Measurements from ENCODE around the gene BAX. TPM values are rescaled to one million over a fixed set of nuclear protein-coding genes. Genes with fewer than 3 reads are reported as not detected.

Gene BAX
- total and polyA plus RNA-seq, 2 of the 4 experiments (the other 2 are of a cell fraction), result 23.3 to 169 TPM

- Histone ChIP-seq H3K9ac (ENCODE audit: low read depth, low read length) (peak overlapping the region; percentile 70), H4K20me1 (ENCODE audit: insufficient read depth, low read length) (peaks cover 34% of the 10 kb centered on the region), H2BK15ac (ENCODE audit: low read depth, low read length) (peak overlapping the region; percentile 89; the same call in 2 of the 3 replicates), H3K14ac (replicated peaks; ENCODE audit: low read depth, low read length) (peak overlapping the region; percentile 98), H3K4me1 (ENCODE audit: control insufficient read depth, insufficient read depth, low read length) (peaks cover 20% of the 10 kb centered on the region), H2AFZ (replicated peaks; ENCODE audit: low read length, poor library complexity) (peak overlapping the region; percentile 82), H3K9me1 (ENCODE audit: insufficient read depth, low read length) (peaks cover 11% of the 10 kb centered on the region), H3K4ac (ENCODE audit: low read depth, low read length) (peak overlapping the region; percentile 99), H4K91ac (ENCODE audit: insufficient read depth, low read depth, low read length) (peak overlapping the region; percentile 98), H3K23ac (ENCODE audit: low read depth, low read length) (peak overlapping the region; percentile 99), H2BK120ac (ENCODE audit: low read depth, low read length) (peak overlapping the region; percentile 99), H2AK9ac (replicated peaks; ENCODE audit: low read depth, low read length, poor library complexity) (peak overlapping the region; percentile 91), H3K18ac (ENCODE audit: low read depth, low read length) (peak overlapping the region; percentile 96), H3K4me2 (ENCODE audit: low read depth, low read length) (peak overlapping the region; percentile 49), H3K9me3 (ENCODE audit: control insufficient read depth, insufficient read depth, low read length) (no peaks in the 10 kb centered on the region), H2BK20ac (ENCODE audit: low read depth, low read length) (peak overlapping the region; percentile 99), H3K4me3 (ENCODE audit: insufficient read depth, low read depth, low read length) (0 out of 2 replicates have a peak overlapping the region, but pooled peaks have one; percentile 2), H3K79me1 (ENCODE audit: low read depth in 1 of 2, low read length in 2 of 2) (peaks cover 0 to 67% of the 10 kb centered on the region in 2 experiments; a peak in 3 of 4 replicates), H3K56ac (ENCODE audit: extremely low read depth, insufficient read depth, low read length) (peak overlapping the region; percentile 88), H2AK5ac (ENCODE audit: low read depth, low read length) (peak overlapping the region; percentile 94), H3K27me3 (ENCODE audit: control insufficient read depth, insufficient read depth, low read length) (no peaks in the 10 kb centered on the region), H3K27ac (ENCODE audit: insufficient read depth, low read length) (peak overlapping the region; percentile 96), H4K8ac (ENCODE audit: low read depth in 2 of 2, low read length in 2 of 2) (peak overlapping the region; percentile 63 to 92), H3K36me3 (ENCODE audit: control insufficient read depth, insufficient read depth, low read length) (peaks cover 21% of the 10 kb centered on the region), H4K5ac (ENCODE audit: low read depth, low read length) (peak overlapping the region; percentile 97), H2BK5ac (ENCODE audit: low read depth, low read length, poor library complexity, severe bottlenecking) (peak overlapping the region; percentile 99)
- BruUV-seq (replicated peaks), result no TSS peak
- 9% methylated on average over 6 of the region's 28 CpGs; no CpG with 5 or more reads in 1 of the 2 experiments for WGBS, 2 experiments (ENCODE audit: extremely low coverage in 2 of 2, insufficient read length in 1 of 2)
- in situ Hi-C loops (cut with MboI; ENCODE audit: low sequenced_read_pairs) (loop anchor here (5.0 to 10.0 kb wide), 2 partner anchors 71 to 319 kb away; partner anchors contain the start of gene CA11), dilution Hi-C loops (cut with HindIII; ENCODE audit: low sequenced_read_pairs, unreplicated experiment) (no loop called here), intact Hi-C loops (cut with micrococcal nuclease) (loop anchor here (2.0 to 10.0 kb wide), 2 partner anchors 89 to 319 kb away; partner anchors contain the start of gene CA11)
- TF ChIP-seq MAZ (IDR thresholded peaks at IDR 0.05; ENCODE audit: borderline replicate concordance, low read depth, low read length) (peak; percentile 97), BHLHE40 (IDR thresholded peaks at IDR 0.05; ENCODE audit: low read depth, low read length) (0 out of 2 replicates have a peak, but pooled peaks have one; percentile 15), NFE2L2 (IDR thresholded peaks at IDR 0.05; ENCODE audit: low read depth, low read length) (peak; percentile 98), RAD21 (IDR thresholded peaks at IDR 0.05; ENCODE audit: low read length) (no peak), FOS (IDR thresholded peaks at IDR 0.05; ENCODE audit: low read depth, low read length) (peak; percentile 78), MAFK (IDR thresholded peaks at IDR 0.05; ENCODE audit: low read depth, low read length) (peak; percentile 90)
- ChIA-PET CTCF (interaction anchor here (1.3 kb wide), 1 partner anchor 30 kb away, joined by 3 read pairs; the partner anchor contains the start of gene RUVBL2), POLR2A (ENCODE audit: unreplicated experiment) (interaction anchor here (0.6 to 1.3 kb wide), 6 partner anchors 9 to 119 kb away, joined by 3 to 8 read pairs (median 4); partner anchors contain the start of genes BAX, NUCB1 and PPP1R15A)
- peak; percentile 71 for DNase-seq
- peak; percentile 18 for ATAC-seq (ENCODE audit: low read depth)
Measured at GRCh38 chr19:48963371-48964204, 8.9 kb downstream of the BAX start.

Data from IMR-90 (cell line).